ENCODE measurements around the gene MED23.

The MED23 gene

DNA sequence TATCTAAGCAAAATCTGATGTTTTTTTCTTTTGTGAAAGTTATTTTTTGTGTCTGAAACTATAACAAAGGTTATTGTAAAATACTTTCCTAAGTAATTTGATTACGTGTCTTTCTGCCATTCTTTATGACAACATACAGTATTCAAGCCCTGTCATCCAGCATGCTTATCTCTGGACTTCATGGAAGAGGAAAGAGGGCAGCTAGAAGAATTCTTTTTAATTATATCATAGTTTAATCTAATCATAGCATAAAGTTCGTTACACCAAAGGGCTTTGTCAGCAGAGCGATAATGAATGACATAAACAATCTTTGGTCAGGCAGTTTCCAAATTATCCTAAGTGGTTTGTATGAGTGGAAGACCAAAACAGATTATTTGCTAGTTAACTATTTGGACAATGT, 12.5 kb upstream of the MED23 start:
- no peak for DNase-seq

DNA sequence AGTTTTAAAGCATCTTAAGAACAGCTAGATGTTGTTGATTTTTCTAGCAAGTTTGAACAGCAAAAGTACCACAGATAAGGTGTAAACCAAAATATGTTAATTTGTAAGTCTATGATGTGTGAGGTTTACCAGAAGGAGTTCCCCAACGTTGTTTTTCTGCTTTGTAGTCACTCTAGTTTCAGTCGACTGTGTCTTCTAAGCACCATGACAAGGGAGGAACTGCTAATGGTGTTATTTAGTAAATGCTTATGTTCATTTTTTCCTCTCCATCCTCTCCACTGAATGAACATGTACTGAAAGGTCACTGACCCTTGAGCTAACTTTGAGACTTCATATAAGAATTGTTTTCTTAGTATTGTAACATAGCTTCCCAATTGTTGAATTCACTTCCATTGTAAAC, 12.1 kb upstream of the MED23 start:
- DNase-seq, result no peak

DNA sequence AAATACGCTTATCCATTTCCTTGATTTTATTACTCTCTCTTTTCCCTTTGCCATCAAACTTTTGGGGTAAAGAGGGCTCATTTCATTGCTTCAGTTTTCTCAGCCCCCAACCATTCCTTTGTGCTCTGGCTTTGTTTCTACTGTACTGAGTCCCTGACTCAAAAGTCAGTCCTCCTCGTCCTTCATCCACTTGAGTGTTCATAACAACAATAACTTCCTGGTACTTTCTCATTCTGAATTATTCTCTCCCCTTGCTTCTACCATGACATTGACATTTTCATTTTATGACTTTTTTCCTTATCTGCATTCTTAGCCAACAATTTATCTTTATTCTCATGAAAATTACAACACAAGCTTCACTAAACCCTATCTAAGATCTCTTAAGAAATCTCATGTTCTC, 10.0 kb upstream of the MED23 start:
- DNase-seq, result no peak

DNA sequence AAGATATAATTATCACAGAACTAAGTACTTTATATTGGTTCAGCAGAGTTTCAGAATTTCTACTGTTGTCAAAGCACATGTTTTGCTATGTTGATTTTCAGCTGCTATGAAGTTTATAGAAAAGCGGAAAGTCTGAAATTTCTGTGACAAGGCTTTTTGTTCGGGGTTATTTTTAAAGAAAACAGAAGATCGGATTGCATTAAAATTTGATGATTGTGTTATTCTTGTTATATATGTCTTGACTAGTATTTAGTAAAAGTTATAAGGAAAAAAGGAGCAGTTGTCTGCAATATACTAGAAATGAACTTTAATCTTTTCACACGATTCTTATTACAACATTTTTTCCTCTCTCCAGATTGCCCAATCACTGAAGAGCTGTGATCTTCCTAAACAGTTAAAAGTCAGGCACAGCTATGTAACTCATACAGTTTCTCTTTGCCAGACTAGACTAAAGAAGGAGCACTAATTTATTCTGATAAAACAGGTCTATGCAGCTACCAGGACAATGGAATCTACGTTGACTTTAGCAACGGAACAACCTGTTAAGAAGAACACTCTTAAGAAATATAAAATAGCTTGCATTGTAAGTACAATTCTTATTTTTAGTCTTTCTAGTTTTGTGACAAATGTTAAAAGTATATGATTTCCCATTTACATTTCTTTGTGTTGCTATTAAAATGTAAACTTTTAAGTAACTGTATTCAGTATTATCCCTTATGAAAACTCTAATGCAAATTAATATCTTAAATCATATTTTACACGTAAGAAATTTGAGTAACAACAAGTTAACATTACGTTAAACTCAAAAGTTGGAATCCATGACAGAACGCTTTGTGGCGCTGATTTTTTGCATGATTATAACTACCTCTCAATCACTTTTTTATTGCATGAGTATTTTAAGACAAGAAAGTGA, 9.1 kb upstream of the MED23 start, which contains the start of gene ENPP3:
TSS of gene ENPP3 (plus strand) at position 423 of the 913 bp plus-strand sequence. CDS start at position 506, 83 bp downstream.
- no peak for DNase-seq

DNA sequence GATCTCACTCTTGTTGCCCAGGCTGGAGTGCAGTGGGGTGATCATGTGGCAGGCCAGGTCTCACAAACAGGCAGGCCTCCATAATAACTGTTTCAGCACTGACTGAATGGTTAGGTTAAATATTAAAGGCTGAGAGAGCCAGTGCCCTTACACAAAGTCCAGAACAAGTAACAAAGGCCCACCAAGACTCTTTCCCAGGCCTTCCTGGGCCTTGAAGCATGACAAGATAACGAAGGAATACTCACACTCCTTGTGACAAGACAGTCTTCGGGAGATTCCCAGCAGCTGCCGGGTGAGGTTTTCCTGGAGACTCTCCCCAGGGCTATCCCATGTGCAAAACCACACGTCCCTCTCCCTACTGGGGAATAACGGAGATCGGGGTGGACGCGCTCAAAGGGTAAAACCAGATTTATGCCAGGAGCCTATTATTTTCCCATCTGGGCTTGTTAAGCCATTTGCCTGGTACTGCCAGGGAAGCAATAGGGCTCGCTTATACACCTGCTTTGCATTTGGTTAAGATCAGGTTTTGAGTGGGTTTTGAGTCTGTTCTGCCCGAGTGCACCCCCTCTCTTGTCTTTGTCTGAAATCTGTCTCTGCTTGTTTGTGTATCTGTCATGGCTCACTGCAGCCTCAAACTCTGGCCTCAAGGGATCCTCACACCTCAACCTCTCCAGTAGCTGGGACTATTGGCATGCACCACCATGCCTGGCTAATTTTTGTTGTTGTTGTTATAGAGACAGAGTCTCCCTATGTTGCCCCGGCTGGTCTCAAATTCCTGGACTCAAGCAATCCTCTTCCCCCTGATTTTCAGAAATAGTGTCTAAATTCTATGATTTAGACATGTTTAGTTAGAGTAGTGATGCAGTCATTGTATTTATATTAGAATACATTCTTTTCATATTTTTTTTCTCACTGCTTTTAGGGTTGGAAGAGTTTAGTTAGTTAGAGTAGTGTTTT, 7.6 kb upstream of the MED23 start:
- no peak for DNase-seq

DNA sequence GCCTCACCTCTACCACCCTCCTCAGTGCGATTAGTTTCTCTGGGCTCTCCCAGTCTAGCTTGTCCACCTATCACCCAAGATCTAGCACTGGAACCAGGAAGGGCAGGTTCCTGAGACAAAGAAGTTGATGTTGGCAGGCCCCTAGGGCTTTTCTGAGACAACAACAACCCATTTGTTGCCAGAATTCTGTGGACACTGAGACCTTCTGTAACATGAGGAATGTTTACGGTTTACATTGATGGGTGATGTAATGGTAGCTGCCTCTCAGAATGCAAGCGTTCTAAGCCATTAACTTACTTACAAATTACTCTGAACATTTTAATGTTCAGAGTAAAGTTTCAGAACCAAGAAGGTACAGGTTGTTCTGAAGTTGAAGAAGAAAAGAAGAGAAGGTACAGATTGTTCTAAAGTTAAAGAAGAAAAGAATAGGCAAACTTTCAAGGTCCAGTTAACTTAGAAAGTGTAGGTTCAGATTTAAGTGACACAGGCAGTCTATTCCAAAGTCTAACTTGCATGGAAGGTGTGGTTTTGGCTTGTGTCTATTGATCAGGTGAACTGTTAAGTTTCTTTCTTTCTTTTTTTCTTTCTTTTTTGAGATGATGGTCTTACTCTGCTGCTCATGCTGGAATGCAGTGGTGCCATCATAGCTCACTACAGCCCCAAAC, 3.7 kb upstream of the MED23 start:
- DNase-seq, result no peak

DNA sequence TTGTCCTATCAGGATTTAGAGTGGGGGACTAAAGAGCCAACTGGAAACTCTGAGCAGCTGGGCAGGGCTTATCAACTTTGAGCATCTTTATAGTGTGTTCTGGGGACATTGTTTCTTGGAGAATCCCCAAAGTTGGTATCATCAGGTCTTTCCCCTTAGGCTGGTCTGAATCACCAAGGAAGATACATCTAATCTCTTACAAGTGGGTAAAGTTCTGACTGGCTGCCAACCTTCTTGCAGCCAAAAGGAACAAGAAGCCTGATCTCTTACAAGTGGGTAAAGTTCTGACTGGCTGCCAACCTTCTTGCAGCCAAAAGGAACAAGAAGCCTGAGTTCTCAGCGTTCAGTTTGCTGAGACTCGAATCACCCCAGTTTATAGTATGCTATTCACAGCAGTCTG, 1.6 kb upstream of the MED23 start:
- no peak for DNase-seq

DNA sequence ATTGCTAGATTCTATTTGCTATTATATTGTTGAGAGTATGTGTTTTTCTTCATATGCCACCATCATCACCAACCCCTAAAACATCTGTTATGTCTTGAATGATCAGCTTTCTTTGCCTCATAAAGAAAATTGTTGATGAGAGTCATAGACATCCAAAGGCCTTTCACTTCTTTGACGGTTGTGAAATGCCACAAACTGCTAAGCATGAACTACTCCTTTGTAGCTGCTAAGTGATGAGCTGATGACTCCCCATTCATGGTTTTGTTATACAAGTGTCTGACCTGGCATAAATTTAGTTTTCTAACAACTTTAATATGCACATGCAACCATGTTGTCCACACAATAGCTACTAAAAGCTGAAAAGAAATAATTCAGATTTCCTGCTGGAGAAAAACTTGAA, 684 bp upstream of the MED23 start:
- no peak for DNase-seq

DNA sequence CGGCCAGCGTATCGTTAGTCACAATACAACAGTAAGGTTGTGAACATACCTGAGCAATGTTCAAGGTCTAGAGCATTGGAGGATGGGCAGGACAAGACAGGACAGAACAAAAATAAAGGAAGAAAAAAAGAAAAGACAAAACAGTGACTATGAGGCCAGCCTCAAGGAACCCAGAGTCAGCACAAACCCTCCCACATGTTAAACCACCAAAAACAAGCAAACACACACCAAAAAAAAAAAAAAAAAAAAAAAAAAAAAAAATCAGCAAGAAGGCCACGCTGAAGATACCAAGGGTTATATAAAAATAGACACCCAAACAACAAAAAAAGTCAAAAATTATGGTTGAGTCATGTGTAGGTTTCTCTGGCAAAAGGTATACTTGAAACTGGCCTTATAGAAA, 12.8 kb downstream of the MED23 start:
- DNase-seq, result no peak

DNA sequence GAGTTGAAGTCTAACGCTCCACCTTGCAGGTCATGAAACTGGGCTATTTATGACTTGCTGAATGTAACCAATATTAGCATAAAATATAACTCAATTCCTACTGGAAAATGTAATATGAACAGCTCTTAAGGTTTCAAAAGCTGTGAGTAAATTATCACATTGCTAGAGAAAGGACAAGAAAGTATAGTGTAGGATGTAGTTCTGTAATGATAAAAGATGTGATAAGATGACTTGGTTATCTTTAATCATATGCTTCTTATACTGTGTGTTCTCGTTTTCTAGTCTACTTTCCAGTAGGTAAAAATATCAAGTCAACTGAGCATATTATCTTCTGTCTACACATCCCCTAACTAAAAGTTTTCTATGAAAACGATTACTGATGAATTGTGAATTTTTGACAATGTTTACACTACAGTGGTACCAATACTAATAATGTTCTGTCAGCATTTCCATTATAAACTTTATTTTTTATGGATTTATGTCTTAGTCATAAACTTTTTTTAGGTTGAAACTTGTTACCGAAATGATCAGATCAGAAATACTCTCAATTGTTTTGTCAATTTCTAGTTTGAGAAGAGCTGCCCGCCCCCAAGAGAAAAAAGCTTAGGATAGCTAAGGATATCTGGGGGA, 14.6 kb downstream of the MED23 start:
- DNase-seq, result no peak

DNA sequence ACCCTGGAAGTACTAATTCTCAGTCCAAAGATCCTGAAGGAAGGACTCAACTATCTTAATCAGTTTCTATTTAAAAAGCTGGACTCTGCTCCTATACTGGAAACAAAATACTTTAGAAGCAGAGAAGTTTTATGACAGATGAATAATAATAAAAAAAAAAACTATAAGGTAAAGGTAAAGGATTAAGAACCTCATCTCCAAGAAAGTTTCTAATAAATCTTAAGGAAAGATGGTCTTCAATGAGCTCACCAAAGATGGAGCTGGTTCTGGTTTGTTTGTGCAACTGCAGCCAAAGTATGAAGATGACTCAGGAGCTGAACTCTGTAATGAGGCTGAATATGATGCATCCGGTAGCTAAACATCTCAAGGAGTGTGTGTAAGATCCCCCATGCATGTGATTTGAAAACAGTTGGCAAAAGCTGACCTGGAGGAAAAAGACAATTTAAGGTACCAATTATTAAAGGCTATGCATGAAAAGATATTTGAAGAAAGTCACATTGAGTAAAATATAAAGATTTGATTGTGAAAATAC, 25.2 kb downstream of the MED23 start:
- no peak for DNase-seq

DNA sequence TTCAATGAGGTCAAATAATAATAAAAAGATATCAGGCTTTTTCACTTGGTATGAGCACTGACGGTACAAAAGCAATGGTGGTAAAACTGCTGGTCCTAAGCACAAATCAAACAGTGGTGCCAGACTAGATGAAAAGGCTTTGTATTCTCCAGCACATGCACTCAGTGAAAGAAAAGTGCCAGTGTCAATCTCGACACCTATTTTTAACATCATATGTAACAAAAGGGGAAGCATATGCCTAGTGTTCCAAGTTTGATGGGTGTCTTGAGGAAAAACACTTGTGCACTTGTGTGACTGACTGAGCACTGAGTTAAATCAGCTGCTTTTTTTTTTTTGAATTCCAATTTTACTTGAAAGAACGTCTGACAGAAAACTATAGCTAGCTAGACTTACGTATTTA, 27.3 kb downstream of the MED23 start:
- no peak for DNase-seq

DNA sequence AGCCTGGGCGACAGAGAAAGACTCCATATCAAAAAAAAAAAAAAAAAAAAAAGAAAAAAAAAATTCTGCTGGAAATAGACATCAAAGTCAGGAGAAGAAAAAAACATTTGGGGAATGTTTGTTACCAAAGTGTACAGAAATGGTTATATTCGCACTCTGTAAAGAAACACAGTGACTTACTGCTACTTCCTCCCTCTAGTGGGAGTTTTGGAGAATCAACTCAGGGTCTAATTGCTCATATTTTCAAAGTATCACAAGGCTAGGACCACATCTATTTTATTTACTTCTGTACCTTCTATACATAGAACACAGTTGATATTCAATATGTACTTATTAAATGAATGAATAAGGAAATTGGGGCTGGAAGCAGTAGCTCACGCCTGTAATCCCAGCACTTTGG, 30.6 kb downstream of the MED23 start:
- no peak for DNase-seq

DNA sequence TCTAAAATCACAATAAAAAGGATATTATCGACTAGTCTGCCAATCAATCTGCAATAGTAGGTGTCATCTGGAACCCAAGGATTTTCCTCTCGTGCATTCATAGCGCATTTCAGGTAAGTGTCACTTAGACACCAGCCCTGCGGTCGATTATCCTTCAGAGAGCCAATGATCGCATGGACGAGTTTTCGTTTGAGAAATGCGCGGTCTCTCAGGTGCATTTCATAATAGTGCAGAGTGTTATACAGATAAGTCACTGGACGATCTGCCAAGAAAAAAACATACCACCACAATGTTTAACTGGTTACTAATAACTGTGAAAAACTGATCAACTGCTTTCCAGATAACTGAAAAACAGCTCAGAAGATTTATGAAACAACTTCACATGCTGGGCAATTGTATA, 34.0 kb downstream of the MED23 start:
- DNase-seq, result no peak

DNA sequence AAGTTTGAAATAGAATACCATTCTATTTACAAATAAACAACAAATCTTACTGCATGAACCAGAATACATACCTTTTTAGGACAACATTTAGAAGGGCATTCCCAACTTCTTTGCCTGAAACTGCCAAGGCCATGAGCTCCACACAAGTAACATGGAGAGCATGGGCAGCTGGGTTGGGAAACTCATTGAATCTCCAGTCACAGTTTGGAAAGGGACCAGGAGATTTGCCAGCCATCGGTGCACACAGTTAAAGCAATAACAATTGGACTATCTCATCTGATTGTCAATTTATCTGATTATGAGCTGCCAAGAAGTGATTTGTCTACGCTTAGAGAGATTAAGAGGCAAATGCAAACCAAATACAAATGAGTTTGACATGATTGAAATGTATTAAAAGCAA, 35.1 kb downstream of the MED23 start:
- no peak for DNase-seq

DNA sequence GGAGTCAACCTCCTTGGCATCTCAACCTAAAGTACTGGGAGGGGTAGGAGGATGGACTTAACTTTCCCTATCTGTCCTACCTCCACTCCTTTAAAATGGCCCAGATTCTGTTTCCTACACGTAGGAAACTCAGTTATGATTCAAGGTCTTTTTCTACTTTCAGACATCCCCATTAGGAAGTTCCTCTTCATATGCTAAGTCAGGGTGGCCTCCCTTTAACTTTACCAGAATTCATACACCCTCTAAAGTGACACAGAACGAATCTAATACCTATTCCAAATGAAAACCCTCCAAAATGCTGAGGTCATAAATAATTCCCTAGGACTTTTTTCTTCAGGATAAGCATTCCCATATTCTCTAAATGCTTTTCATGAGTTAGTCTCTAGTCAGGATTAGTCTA, 39.4 kb downstream of the MED23 start:
- no peak for DNase-seq

DNA sequence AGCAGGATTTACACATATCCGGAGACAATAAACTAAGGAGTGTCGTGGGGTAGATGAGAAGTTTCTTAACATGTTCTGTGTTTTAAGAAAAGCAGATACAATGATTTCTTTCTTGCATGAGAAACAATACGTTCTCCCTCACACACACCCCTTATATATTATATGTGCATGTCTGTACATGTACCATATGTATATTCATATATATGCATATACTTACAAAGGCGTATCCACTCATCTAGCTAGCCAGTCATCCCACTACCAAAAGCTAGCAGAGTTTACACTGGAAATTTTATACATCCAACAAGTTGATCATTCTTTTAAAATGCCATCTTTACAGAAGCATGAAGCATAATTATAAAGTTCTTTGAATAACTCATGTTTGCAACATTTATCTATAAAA, 40.1 kb downstream of the MED23 start:
- no peak for DNase-seq

DNA sequence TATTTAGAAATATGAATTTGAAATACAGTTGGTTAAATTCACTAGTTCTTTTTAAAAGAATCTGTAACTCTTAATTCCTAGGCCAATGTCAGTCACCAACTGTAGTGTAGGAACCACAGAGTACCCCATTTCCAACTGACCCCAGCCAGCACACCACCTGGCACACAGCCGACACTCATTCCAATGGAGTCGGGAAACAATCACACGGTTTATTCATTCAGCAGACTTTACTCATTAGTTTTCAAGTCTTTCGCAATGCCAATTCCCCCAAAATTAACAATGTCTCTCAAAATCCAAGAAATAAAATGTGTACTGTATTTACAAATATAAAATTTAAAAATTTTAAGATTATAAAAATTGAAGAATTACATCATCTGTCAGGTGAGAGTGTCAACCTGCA, 41.5 kb downstream of the MED23 start:
- no peak for DNase-seq

DNA sequence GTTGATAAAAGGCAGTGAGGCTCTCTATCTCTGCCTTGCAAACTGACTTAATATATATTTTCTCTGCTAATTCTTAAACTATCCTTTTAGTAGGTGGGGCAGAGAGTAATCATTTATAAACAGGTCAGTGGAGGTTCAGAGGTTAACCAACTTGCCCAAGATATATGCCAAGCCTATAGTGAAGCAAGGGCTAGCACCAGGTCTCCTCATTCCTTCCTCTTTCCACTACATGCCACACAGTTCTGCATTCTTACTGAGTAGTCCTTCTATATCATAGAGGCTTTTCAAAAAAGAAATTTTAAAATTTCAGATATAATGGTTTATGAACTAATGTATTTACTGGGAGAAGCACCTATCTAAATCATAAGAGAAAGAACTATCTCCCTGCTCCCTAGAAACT, 46.5 kb downstream of the MED23 start:
- DNase-seq, result no peak

DNA sequence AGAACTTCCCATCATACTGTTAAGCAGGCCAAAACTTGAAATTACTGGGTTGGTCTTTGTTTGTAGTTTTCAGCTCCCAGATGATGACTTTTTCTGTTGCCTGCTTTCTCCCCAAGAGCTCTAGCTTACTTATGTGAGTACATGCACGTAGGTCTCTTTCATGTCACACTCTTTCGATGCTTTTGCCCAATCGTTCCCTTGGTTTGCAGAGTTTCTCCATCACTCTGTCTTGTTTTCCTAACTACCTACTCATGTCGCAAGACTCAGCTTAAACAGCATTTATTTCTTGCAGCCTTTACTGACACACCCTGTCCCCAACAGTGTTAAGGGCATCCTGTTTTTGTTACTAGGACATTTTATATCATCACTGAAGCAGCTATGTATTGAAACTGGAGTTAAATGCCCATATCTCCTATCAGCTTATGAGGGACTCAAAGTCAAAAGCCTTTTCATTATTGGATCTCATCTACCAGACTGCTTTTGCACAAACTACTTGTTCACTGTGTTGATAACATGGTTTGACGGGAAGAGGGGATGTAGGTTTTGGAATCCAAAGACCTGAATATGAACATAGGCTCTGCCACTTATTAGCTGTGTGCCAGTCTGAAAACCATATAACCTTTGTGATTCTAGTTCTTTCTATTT, 52.1 kb downstream of the MED23 start:
- no peak for DNase-seq

DNA sequence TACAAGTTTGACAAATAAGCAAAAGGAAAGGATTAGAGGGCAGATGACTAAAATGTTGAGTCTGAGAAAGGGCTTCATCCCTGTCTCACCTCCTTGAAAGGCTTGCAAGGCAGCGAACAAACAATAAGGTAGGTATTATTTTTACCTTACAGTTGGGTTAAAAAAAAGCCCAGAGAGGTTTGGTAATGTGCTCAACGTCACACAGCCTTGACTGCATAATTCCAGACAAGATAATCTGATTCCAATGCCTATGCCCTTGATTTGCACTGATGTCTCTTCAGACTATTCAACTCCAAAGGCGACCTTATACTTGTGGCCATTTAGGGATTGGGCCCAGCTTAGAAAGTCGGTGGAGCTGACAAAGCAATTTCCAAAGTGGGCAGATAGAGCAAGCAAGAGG, 53.4 kb downstream of the MED23 start:
- no peak for DNase-seq

DNA sequence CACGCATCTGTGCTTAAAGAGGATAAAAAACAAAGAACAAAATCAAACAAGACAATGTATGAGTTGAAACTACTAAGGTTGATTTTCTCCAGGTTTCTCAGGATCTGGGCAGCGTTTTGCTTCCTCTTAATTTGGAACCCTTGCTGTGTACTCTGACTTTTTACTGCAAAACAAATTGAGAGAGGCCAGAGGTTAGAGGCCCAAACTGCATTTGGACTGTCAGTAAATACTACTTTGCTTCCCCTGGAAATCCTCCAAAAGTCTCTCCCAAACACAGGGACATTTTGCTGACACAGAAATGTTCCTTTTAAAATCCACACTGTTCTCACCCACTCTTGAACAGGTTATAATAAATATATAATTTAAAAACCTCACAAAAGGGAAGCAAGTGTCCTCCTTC, 53.9 kb downstream of the MED23 start:
- DNase-seq, result no peak
